Fibroblast of gingiva (primary cell): ENCODE results near the gene MARCOL.

Experiments
- DNase-seq: peaks from one replicate; pipeline ENCODE4 v3.0.0-alpha.2; 2011; ENCODE audit warnings: low read depth

MARCOL gene, protein sequence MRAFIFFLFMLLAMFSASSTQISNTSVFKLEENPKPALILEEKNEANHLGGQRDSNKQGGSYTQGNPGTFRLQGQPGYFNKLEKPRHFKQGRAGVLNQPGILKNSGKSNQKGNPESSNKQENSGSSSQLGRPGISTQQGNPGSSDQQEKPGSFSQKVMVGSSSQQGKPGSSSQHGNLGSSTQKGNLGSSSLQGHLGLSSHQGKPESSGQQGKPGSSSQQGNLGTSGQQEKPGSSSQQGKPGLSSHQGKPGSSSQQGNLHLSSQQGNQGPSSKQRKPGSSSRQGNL

DNA sequence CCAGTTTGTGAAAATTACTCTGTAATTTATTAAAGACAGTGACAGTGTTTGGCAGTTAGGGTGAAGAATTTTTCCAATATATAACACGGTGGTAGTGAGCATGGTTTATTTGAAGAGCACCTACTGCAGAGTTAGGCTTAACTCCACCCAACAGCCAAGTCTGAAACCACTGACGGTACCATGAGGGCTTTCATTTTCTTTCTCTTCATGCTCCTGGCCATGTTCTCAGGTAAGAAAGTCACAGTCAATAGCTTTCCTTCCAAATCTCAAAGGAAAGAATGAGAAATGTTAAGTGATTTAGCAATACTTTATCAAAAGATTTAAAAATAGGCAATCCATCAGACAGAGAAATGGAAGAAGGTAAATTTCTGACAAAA is at the start of gene MARCOL:
MARCOL (plus strand) TSS at position 108 of the 377 bp plus-strand sequence; CDS start at position 181, 73 bp downstream.
- DNase-seq: no peak

DNA sequence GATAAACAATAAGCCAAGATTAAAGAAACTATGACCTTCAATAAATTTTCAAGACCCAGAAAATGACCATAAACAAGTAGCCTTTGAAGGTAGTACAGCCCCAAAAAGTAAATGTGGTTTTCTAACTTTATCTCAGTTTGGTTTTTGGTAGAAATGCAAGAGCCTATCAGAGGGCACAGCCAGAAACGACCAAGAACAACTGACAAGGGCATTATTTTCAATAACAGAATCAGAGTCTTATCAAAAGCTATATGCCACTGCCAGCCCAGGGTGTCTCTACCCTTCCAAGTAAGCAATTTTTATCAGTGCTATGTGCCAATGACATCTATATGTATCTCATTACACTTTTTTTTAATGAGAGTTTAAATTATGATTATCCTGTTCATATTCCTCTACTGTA is 47.3 kb upstream of the MARCOL start:
- DNase-seq: no peak

DNA sequence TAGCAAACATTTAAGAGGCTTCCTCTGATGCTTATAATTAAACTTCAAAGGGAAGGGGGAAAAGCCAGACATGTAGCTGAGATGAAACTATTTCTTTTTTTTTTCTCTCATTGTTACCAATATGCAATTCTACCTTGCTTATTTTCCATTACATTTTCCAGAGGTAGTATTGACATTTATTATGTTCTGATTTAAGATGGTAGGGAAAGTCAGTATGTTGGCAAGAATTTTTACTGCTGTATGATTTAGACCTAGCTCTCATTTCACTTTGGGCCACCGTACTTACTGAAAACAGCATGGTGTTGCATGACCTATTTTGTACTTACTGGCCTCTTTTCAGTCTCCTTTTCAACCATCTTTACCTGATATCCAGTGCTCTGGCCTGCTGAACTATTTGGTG is 45.1 kb upstream of the MARCOL start:
- DNase-seq: no peak

DNA sequence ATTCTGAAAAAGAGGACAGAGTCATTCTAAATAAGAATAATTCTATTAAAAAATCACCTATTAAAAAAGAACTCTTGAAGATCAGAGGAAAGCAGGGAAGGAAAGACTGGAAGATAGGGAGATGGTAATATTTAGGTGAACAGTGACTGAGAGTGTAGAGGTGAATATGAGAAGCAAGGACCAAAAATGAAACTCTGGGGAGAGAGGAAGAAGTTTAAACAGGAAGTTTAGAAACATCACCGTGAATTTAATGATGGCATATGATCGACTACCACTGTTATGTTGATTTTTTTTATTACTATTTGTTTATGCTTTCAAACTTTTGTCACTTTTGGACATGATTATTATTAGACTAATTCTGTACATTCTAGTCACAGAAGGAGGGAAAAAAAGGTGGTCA is 37.2 kb upstream of the MARCOL start:
- DNase-seq: no peak

DNA sequence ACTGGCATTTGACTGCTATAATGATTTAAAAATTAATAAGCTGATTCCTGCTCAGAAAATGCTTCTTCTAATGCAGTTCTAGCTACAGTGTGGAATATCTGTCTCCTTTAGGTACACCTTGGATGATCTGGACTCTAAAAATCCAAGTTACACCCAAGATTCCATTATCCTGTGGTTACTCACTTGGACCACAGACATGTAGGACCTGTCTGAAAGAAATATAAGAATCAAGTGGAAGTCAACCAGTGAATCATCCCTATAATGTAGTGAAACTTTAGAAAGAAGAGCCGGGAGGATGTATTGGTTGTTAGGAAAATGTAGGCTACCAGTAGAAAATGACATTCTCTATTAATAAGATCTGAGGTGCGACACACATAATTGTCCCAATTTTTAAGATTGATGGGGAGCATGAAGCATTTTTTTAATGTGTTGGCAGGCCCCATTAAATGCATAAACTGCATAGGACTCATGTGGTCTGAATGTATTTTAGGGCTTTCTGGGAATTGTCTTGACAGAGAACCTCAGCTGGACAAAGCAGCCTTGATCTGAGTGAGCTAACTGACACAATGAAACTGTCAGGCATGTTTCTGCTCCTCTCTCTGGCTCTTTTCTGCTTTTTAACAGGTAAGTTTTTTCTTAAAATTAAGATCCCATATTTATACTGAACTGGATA is 35.7 kb upstream of the MARCOL start, which contains the start of gene SPINK6:
SPINK6 (plus strand) TSS at position 512 of the 673 bp plus-strand sequence; CDS start at position 567, 55 bp downstream.
- no peak for DNase-seq

DNA sequence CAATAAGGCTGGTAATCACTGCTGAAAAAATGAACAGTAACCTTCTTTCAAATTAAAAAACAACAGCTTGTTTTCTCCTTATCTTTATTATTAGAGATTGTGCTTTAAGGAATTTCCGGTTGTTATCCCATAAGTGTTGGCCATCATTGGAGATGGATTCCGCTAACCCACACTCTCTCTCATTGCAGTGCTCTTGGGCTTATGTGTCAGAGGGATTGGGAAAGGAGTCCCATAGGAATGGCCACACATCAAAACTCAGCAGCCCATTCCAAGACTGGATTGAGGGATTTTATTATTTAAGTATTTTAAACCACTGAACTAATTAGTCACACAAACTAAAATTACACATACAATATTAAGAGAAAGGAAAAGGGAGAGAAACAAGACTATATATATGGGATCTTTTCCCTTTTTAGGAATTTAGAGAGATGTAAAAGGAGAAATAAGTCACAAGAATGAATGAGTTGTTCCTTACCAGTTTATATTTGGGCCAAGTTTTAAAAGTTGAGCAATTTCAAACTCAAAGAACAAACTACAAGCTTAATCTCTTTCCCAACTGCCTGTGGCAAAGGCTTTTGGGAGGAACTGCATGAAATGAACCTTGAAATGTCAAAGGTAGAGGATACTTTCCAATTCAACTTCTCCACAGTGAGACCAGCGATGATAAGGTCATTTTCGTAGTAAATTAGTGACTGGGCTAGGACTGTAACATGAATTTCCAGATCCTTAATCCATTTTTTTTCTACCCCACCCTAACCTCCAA is 33.1 kb upstream of the MARCOL start:
- DNase-seq: no peak

DNA sequence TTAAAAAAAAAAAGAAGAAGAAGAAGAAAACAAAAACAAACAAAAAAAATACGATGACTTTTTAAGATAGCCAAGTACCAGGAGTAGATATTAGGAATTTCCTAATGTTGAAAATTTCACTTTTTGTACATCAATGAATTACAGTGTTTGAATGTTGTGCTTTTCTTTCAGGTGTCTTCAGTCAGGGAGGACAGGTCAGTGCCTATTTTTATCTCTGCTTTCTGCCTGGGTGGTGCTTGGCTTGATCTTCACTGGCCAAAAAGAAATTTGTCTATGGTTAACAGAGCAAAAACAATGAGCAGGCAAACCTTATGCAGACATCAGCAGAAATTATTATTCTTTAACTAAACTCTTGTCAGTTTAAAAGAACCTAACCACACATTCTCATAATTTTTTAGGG is 32.5 kb upstream of the MARCOL start:
- DNase-seq: no peak

DNA sequence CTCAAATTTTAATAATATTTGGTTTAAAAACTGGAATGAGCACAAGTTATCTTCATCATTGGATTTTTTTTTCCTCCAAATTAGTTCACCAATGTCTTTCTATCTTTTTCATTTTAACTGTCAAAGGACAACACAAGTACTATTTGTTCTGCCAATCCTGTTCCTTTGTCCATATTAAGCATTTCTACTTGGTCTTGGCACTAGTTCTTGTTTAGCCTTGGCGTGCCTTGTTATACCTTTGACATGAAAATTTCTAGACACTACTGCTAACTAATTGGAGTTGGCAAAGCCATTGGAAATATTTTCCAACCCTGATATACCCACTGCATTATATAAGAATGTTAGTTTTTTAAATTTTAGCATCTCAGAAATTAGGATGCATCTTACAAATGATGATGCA is 31.7 kb upstream of the MARCOL start:
- no peak for DNase-seq

DNA sequence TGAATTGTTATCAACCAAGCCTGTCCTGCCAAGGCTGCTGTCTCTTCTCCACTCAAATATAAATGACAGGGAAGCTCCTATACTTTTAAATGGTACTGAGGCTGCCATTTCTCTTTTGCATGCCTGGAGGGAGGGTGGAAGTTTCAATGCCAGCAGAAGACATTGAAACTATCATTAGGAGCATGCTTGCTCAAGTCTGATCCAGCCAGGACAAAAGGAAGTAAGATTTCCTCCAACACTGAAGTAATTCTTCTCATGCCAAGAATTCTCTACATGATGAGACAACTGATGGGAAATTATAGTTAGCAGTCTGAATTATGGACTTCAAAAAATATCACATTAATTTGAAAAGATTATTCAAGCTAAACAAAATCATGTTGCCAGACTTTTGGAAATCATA is 30.1 kb upstream of the MARCOL start:
- DNase-seq: no peak

DNA sequence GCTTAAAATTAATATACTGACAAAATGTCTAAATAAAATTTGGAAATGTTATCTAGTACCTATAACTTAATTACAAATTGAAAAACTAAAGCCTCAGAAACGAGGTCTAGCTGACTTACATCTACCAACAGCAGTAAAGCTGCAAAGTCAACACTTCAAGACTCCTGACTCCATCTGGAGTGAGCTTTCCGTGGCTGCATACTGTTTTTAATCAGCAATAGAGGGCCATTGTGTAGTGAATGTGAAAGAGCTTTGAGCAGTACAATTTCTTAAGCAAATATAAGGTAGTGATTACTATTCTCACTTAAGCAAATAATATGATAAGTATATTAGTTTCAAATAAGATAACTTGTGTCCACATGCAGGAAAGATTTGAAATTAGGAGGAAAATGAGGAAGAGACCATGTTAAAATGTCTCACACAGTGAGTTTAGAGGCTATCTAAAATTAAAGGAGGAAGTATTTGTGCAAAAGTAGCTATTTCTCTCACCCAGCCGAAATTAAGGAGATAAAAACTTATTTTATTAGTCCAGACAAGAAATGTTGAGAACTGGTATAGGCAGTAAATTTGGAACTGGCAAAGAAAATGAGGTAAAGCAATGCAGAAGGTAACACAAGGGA is 29.1 kb upstream of the MARCOL start:
- no peak for DNase-seq

DNA sequence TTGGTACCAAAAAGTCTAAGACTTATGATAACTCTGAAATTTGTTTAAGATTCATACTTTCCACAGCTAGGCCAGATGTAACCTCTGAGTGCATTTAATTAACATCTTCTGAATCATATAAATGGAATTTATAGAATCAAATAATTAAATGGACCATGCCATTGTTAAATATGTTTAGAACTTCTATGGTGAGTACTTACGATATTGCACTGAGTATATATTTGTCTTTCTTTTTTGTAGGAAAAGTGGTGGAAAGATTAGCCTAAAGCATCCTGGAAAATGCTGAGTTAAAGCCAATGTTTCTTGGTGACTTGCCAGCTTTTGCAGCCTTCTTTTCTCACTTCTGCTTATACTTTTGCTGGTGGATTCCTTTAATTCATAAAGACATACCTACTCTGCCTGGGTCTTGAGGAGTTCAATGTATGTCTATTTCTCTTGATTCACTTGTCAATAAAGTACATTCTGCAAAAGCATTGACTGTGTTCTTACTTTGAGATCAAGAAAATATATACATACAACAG is 23.6 kb upstream of the MARCOL start:
- DNase-seq: no peak

DNA sequence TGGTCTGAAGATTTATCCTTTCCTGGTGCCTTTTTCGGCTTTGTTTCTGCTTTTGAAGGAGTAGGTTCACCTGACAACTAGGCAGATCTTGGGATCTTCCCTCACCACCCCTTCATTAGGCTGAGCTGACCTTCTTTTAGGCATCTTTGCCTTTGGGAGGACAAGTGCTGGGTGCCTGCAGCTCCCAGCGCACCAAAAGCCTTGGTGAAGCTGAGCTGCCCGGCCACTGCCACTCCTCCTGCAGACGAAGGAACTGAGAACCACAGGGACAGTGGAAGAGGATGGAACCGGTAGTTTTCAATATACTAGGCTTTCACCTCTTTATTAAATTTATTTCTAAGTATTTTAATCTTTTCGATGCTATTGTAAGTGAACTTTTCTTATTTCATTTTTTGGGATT is 16.8 kb upstream of the MARCOL start:
- no peak for DNase-seq

DNA sequence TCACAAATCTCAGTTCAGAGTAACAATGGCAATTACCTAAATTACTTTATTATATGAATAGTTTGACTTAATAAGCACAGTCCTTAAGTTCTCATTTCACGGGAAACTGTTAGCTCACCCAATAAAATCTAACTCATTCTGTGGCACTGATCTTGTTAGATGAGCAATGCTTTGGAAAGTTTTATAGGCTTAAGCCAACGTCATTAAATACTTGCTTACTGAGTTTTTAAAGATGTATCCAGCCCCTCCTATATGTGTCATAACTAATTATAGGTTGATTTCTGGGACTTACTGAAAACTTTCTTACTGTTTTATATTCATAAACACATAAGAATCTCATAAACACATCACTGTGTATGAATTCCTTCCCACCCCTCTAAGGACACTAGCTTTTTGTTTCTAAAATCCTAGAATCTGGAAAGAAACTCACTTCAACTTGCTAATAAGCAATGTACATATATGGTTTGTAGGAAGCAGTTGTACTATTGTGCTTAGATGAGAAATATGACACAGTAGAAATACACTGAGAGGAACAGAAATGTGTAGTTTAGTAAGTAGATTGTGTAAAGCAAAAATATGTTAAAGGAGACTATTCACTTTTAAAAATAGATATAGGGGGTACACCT is 14.1 kb upstream of the MARCOL start:
- DNase-seq: no peak

DNA sequence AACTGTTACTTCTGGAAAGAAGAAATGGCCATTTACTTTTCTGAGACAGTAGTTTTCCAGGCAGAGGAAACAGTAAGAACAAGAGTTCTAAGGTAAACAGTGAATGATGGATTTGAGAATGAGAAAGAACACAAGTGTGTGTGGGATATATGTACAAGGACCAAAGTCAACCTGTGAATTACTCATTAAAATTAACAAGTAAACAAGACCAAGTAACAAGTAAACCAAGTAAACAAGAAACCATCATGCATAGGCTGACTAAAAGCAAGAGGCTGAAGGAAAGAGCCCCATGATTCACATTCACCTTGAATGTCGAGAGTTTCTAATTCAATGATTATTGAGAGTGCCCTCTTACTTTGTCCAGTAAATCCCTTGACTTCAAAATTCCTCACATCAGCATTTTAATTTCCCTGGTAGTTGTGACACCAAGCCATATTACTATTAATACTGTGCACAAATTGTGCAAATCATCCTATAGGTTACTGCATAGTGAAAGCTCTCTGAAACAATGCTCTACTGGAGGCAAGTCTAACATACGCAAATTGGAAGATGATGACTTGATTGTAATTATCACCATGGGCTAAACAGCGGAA is 9.8 kb upstream of the MARCOL start:
- DNase-seq: no peak

DNA sequence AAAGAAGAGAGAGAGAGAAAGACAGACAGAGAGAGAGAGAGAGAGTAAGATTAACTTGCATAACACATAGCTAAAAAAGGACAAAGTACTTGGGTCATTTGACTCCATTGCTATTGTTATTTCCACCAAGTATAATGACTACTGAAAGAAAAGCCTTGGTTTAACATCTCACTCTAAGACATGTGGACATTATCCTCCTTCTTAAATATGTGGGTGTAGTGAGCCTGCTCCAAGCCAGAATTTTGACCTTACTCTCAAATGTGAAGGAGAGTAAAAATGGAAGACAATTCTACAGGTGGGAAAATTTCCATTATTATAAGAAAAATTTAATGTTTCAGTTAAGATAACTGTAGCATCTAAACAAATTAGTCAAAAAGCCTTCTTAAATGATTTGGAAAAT is 8.5 kb upstream of the MARCOL start:
- DNase-seq: no peak

DNA sequence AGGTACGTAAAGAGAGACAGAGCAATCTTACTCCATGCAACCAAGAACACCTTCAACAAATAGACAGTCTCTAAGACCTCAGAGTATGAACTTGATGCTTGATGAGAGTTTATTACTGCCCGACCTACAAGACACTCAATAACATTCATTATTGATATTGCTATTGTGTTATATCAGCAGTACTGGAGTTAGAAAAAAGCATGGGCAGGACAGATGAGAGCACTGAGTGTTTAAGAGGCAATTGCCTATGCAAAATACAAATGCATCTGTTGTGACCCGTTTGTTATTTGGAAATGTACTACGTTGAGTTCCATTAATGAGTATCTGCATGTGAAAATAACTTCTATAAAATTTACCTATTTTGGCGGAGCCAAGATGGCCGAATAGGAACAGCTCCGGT is 8.1 kb upstream of the MARCOL start:
- no peak for DNase-seq

DNA sequence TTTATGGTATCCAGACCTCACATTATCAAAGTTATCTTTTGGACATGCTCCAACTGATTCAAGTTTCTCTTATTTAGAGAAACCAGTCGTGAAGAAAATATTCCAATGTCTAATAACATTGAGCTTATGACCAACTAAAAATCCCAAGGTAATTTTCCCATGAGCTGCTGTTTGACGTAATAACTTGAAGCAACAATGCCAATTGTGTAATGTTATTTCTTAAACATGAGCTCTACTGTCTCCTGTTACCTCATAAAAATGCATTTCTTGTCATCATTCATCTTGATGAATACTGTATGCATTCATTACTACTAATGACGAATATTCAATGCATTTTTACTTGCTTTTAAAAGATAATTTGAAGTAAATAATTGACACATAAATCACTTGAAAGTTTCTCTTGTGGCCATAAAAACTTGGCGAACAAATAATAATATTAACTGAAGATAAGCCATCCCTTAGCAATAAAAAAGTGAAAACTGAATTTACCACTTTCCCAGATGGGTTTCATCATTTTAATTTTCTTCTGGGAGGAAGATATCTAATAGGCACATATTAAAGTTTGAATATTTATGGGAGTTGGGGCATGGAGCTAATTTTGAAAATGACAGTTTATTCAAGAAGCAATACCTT is 424 bp upstream of the MARCOL start:
- DNase-seq: no peak

DNA sequence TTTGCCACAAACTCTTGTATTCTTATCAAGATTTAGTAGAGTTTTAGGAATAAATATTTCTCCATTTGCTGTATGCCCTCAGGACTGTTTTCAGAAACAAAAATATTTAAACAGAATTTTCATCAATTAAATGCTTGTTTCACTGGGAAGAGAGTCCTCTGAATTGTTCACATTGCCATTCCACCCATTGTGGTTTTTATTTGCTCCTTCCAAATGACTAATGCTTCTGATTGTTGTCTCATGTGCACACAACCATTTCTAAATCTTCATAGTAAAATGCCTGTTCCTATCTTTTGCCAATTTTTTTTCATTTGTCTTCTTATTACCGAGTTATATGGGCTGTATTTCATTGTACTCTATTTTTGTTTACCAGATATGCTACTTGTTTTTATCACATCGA is 10.6 kb downstream of the MARCOL start:
- no peak for DNase-seq

DNA sequence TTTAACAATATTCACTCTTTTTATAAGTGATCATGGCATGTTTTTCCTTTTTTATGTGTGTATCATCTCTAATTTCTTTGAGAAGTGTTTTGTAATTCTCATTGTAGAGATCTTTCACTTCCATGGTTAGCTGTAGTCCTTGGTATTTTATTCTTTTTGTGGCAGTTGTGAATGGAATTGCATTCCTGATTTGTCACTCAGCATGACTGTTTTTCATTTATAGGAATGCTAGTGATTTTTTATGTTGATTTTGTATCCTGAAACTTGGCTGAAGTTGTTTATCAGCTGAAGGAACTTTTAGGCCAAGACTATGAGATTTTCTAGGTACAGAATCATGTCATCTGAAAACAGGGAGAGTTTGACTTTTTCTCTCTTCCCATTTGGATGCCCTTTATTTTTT is 17.1 kb downstream of the MARCOL start:
- DNase-seq: no peak

DNA sequence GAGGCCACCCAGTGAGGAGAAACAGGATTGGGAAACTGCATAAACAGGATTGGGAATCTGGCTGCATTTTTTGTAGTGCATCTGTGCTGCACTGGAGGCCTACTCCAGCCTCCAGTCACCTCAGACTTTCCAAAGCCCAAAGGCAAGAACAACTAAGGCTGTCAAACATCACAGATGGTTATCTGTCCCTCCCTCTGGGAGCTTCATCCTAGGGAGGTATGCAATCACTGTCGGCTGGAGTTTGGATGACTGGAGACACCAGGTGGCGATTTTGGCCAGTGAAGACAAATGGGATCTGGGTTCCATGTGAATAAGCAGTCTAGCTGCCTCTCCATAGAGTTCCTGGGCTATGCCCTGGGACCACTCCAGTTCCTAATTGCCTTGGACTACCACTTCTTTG is 21.0 kb downstream of the MARCOL start:
- no peak for DNase-seq

DNA sequence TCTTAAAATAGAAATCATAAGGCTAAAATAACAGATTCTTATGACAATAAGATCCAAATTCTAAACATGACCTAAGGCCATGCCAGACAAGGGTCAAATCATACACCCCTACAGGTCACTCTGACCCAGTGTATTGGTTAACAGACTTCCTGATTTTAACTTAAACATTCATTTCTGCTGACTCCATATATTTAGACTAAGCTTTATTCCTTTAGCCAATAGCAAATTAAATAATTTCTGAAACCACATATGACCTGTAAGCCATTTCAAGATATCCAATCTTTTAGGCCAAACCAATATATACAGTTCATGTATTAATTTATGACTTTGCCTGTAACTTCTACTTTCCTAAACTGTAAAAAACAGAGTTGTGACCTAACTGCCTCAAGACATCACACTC is 22.9 kb downstream of the MARCOL start:
- DNase-seq: no peak
